ENCODE data around the gene LUZP2.

Gene LUZP2

GRCh38 chr11:24524156-24524555 lies 27.3 kb downstream of the LUZP2 start:
- Histone ChIP-seq H3K4me1 (ENCODE audit: control insufficient read depth, low read depth, low read length) (no peaks in the 10 kb centered on the region), H2BK15ac (replicated peaks; ENCODE audit: low read depth) (no peak overlapping the region), H4K5ac (ENCODE audit: low read length) (no peak overlapping the region), H3K4me2 (ENCODE audit: low read length) (no peak overlapping the region), H3K18ac (ENCODE audit: low read length) (no peak overlapping the region), H3K27me3 (ENCODE audit: insufficient read depth, low read length, poor library complexity) (no peaks in the 10 kb centered on the region), H2BK5ac (ENCODE audit: low read length) (no peak overlapping the region), H3K79me2 (ENCODE audit: control insufficient read depth, insufficient read depth, low read length) (no peaks in the 10 kb centered on the region), H3K23ac (ENCODE audit: low read length) (no peak overlapping the region), H3K36me3 (ENCODE audit: control insufficient read depth, insufficient read depth, low read length) (no peaks in the 10 kb centered on the region), H3K4me3 (ENCODE audit: low read length) (no peak overlapping the region), H3K27ac (ENCODE audit: low read depth, low read length) (no peak overlapping the region), H2BK120ac (ENCODE audit: low read depth, low read length) (no peak overlapping the region), H3K4ac (ENCODE audit: low read depth, low read length) (no peak overlapping the region), H3K9ac (ENCODE audit: low read length) (no peak overlapping the region), H2AK5ac (ENCODE audit: low read length) (no peak overlapping the region), H3K56ac (ENCODE audit: low read length) (no peak overlapping the region), H3K79me1 (ENCODE audit: low read length) (no peaks in the 10 kb centered on the region), H4K8ac (ENCODE audit: low read depth, low read length) (no peak overlapping the region)
- no peak for DNase-seq
- WGBS (ENCODE audit: extremely low coverage, insufficient coverage, low lambda C conversion rate), result no CpG with 5 or more reads among the region's 3 CpGs

DNA sequence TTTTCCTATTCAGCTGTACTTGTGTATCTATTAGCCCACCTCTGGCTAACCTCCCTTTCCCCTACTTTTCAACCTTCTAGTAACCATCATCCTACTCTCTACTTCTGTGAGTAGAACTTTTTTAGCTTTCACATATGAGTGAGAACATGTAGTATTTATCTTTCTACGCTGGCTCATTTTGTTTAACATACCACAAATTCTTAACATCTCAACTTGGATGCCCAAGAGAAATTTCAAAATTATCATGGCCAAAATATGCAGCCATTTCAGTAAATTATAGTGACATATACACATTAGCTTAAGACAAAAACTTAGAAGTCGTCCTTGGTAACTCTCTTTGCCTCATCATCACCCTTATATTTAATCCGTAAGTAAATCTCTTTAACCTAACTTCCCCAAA lies 34.7 kb downstream of the LUZP2 start:
- Histone ChIP-seq H3K4me2 (ENCODE audit: low read length) (no peak overlapping the region), H3K18ac (ENCODE audit: low read length) (no peak overlapping the region), H4K8ac (ENCODE audit: low read depth, low read length) (no peak overlapping the region), H3K4me3 (ENCODE audit: low read length) (no peak overlapping the region), H2BK15ac (replicated peaks; ENCODE audit: low read depth) (no peak overlapping the region), H2BK120ac (ENCODE audit: low read depth, low read length) (no peak overlapping the region), H2BK5ac (ENCODE audit: low read length) (no peak overlapping the region), H3K23ac (ENCODE audit: low read length) (no peak overlapping the region), H4K5ac (ENCODE audit: low read length) (no peak overlapping the region), H3K27ac (ENCODE audit: low read depth, low read length) (no peak overlapping the region), H3K4ac (ENCODE audit: low read depth, low read length) (no peak overlapping the region), H3K79me1 (ENCODE audit: low read length) (no peaks in the 10 kb centered on the region), H3K9ac (ENCODE audit: low read length) (no peak overlapping the region), H2AK5ac (ENCODE audit: low read length) (no peak overlapping the region), H3K79me2 (ENCODE audit: control insufficient read depth, insufficient read depth, low read length) (no peaks in the 10 kb centered on the region), H3K36me3 (ENCODE audit: control insufficient read depth, insufficient read depth, low read length) (no peaks in the 10 kb centered on the region), H3K56ac (ENCODE audit: low read length) (no peak overlapping the region), H3K4me1 (ENCODE audit: control insufficient read depth, low read depth, low read length) (no peaks in the 10 kb centered on the region), H3K27me3 (ENCODE audit: insufficient read depth, low read length, poor library complexity) (no peaks in the 10 kb centered on the region)
- WGBS (ENCODE audit: extremely low coverage, insufficient coverage, low lambda C conversion rate), result 100% methylated on average over 1 of the region's 3 CpGs
- no peak for DNase-seq

DNA sequence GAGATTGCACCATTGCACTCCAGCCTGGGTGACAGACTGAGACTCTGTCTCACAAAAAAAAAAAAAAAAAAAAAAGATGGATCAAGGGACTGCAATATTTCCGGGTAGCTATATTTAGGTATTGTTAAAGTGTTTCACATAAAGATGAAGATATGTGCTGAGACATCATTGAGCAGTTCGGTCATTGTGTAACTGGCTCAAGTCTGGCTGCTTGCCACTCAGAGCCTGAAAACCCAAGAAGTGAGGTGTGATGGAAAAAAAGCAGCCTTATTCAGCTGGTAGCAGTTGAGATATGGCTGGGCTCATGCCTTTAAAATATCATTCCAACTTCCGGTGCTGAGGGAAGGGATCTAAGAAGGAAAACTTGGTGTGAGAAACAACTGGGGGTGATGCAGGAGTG lies 46.9 kb downstream of the LUZP2 start:
- no peaks in the 10 kb centered on the region for H3K79me1 ChIP-seq (ENCODE audit: low read length)
- no peak overlapping the region for H3K9ac ChIP-seq (ENCODE audit: low read length)
- no peak overlapping the region for H3K4ac ChIP-seq (ENCODE audit: low read depth, low read length)
- H3K4me3 ChIP-seq (ENCODE audit: low read length), result no peak overlapping the region
- no peak for DNase-seq
- no peak overlapping the region for H3K27ac ChIP-seq (ENCODE audit: low read depth, low read length)
- no peak overlapping the region for H4K5ac ChIP-seq (ENCODE audit: low read length)
- no peaks in the 10 kb centered on the region for H3K79me2 ChIP-seq (ENCODE audit: control insufficient read depth, insufficient read depth, low read length)
- no peak overlapping the region for H3K18ac ChIP-seq (ENCODE audit: low read length)
- no peak overlapping the region for H2BK15ac ChIP-seq (replicated peaks; ENCODE audit: low read depth)
- H4K8ac ChIP-seq (ENCODE audit: low read depth, low read length), result no peak overlapping the region
- WGBS (ENCODE audit: extremely low coverage, insufficient coverage, low lambda C conversion rate), result no CpG with 5 or more reads among the region's 3 CpGs
- no peaks in the 10 kb centered on the region for H3K36me3 ChIP-seq (ENCODE audit: control insufficient read depth, insufficient read depth, low read length)
- no peak overlapping the region for H2BK120ac ChIP-seq (ENCODE audit: low read depth, low read length)
- no peaks in the 10 kb centered on the region for H3K4me1 ChIP-seq (ENCODE audit: control insufficient read depth, low read depth, low read length)
- no peaks in the 10 kb centered on the region for H3K27me3 ChIP-seq (ENCODE audit: insufficient read depth, low read length, poor library complexity)
- H2AK5ac ChIP-seq (ENCODE audit: low read length), result no peak overlapping the region
- H3K56ac ChIP-seq (ENCODE audit: low read length), result no peak overlapping the region
- H3K23ac ChIP-seq (ENCODE audit: low read length), result no peak overlapping the region
- no peak overlapping the region for H3K4me2 ChIP-seq (ENCODE audit: low read length)
- H2BK5ac ChIP-seq (ENCODE audit: low read length), result no peak overlapping the region

DNA sequence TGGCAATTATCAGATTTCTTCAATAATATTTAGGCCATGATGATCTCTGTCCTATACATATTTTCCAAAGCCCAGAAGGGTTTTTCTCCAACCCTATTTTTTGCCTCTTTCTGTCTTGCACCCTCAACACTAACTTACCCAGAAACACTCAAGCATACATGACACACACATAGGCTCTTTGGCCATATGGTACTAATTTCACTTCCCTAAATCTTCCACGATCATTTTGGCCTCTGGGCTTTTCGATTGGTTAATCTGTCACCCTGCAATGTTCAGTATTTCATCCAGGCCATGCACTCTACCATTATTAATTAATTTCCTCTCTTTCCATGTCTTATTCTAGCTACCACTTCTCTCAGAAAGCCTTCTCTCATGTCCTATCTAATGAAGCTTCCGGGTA lies 59.8 kb downstream of the LUZP2 start:
- H3K23ac ChIP-seq (ENCODE audit: low read length), result no peak overlapping the region
- WGBS (ENCODE audit: extremely low coverage, insufficient coverage, low lambda C conversion rate), result no CpG with 5 or more reads among the region's 3 CpGs
- no peaks in the 10 kb centered on the region for H3K79me1 ChIP-seq (ENCODE audit: low read length)
- DNase-seq, result no peak
- no peak overlapping the region for H4K5ac ChIP-seq (ENCODE audit: low read length)
- no peaks in the 10 kb centered on the region for H3K36me3 ChIP-seq (ENCODE audit: control insufficient read depth, insufficient read depth, low read length)
- no peak overlapping the region for H2BK5ac ChIP-seq (ENCODE audit: low read length)
- no peak overlapping the region for H3K27ac ChIP-seq (ENCODE audit: low read depth, low read length)
- H3K56ac ChIP-seq (ENCODE audit: low read length), result no peak overlapping the region
- no peaks in the 10 kb centered on the region for H3K4me1 ChIP-seq (ENCODE audit: control insufficient read depth, low read depth, low read length)
- H2BK120ac ChIP-seq (ENCODE audit: low read depth, low read length), result no peak overlapping the region
- H2AK5ac ChIP-seq (ENCODE audit: low read length), result no peak overlapping the region
- H2BK15ac ChIP-seq (replicated peaks; ENCODE audit: low read depth), result no peak overlapping the region
- H3K9ac ChIP-seq (ENCODE audit: low read length), result no peak overlapping the region
- H3K4ac ChIP-seq (ENCODE audit: low read depth, low read length), result no peak overlapping the region
- no peak overlapping the region for H3K18ac ChIP-seq (ENCODE audit: low read length)
- no peak overlapping the region for H3K4me2 ChIP-seq (ENCODE audit: low read length)
- no peak overlapping the region for H4K8ac ChIP-seq (ENCODE audit: low read depth, low read length)
- H3K27me3 ChIP-seq (ENCODE audit: insufficient read depth, low read length, poor library complexity), result no peaks in the 10 kb centered on the region
- H3K4me3 ChIP-seq (ENCODE audit: low read length), result no peak overlapping the region
- H3K79me2 ChIP-seq (ENCODE audit: control insufficient read depth, insufficient read depth, low read length), result no peaks in the 10 kb centered on the region

DNA sequence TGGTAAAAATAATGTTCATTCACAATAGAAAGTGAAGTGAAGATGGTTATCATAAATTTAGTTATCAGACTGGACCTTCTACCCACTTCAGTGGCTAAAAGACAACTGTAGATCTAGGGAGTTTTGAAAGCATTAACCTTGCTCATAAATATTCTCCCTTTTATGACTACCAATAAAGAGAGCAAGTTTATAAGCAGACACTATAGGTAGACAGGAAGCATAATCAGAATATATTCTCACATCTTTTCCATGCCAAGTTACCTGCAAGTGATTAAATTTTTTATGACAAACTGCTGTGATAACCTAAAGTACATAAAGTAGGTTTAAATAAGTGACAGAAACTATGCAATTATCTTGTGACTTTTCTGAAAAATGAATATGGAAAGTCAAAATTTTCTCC lies 62.5 kb downstream of the LUZP2 start:
- no peaks in the 10 kb centered on the region for H3K36me3 ChIP-seq (ENCODE audit: control insufficient read depth, insufficient read depth, low read length)
- no peak overlapping the region for H3K27ac ChIP-seq (ENCODE audit: low read depth, low read length)
- no peak overlapping the region for H3K23ac ChIP-seq (ENCODE audit: low read length)
- no peaks in the 10 kb centered on the region for H3K79me2 ChIP-seq (ENCODE audit: control insufficient read depth, insufficient read depth, low read length)
- H4K5ac ChIP-seq (ENCODE audit: low read length), result no peak overlapping the region
- no peak overlapping the region for H3K56ac ChIP-seq (ENCODE audit: low read length)
- H2AK5ac ChIP-seq (ENCODE audit: low read length), result no peak overlapping the region
- no peak overlapping the region for H3K18ac ChIP-seq (ENCODE audit: low read length)
- no peaks in the 10 kb centered on the region for H3K79me1 ChIP-seq (ENCODE audit: low read length)
- DNase-seq, result no peak
- no peak overlapping the region for H4K8ac ChIP-seq (ENCODE audit: low read depth, low read length)
- H3K4me1 ChIP-seq (ENCODE audit: control insufficient read depth, low read depth, low read length), result no peaks in the 10 kb centered on the region
- no peak overlapping the region for H2BK15ac ChIP-seq (replicated peaks; ENCODE audit: low read depth)
- no peak overlapping the region for H3K4ac ChIP-seq (ENCODE audit: low read depth, low read length)
- H2BK120ac ChIP-seq (ENCODE audit: low read depth, low read length), result no peak overlapping the region
- H3K4me2 ChIP-seq (ENCODE audit: low read length), result no peak overlapping the region
- no peak overlapping the region for H3K9ac ChIP-seq (ENCODE audit: low read length)
- no peaks in the 10 kb centered on the region for H3K27me3 ChIP-seq (ENCODE audit: insufficient read depth, low read length, poor library complexity)
- no peak overlapping the region for H3K4me3 ChIP-seq (ENCODE audit: low read length)
- H2BK5ac ChIP-seq (ENCODE audit: low read length), result no peak overlapping the region

DNA sequence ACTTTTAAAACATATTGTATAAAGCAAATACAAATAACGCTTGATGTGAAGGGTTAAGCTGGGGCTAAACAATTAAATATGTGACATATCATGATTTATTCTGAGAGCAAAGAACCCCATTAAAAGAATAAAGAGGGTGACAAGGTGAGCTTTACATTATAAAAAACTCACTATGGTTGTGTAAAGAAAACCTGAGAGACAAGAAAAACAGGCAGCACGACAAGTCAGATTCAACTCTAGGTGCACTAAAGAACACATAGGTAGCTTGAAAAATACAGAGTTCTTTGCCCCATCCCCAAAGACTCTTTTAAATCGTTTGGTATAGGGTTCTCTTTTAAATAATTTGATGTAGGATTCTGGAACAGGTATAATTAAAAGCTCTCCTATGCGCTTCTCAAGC lies 63.5 kb downstream of the LUZP2 start:
- H3K9ac ChIP-seq (ENCODE audit: low read length), result no peak overlapping the region
- no peak overlapping the region for H3K23ac ChIP-seq (ENCODE audit: low read length)
- DNase-seq, result no peak

More for the DNA sequence above, 63.5 kb downstream of the LUZP2 start:
- H3K27ac ChIP-seq (ENCODE audit: low read depth, low read length), result no peak overlapping the region
- H3K27me3 ChIP-seq (ENCODE audit: insufficient read depth, low read length, poor library complexity), result no peaks in the 10 kb centered on the region
- H3K36me3 ChIP-seq (ENCODE audit: control insufficient read depth, insufficient read depth, low read length), result no peaks in the 10 kb centered on the region
- no peak overlapping the region for H2BK120ac ChIP-seq (ENCODE audit: low read depth, low read length)
- H3K4ac ChIP-seq (ENCODE audit: low read depth, low read length), result no peak overlapping the region
- H3K56ac ChIP-seq (ENCODE audit: low read length), result no peak overlapping the region
- no peaks in the 10 kb centered on the region for H3K79me2 ChIP-seq (ENCODE audit: control insufficient read depth, insufficient read depth, low read length)
- H2BK15ac ChIP-seq (replicated peaks; ENCODE audit: low read depth), result no peak overlapping the region
- H2BK5ac ChIP-seq (ENCODE audit: low read length), result no peak overlapping the region
- H4K8ac ChIP-seq (ENCODE audit: low read depth, low read length), result no peak overlapping the region
- H3K79me1 ChIP-seq (ENCODE audit: low read length), result no peaks in the 10 kb centered on the region
- no CpG with 5 or more reads among the region's 4 CpGs for WGBS (ENCODE audit: extremely low coverage, insufficient coverage, low lambda C conversion rate)
- no peak overlapping the region for H2AK5ac ChIP-seq (ENCODE audit: low read length)
- H3K4me1 ChIP-seq (ENCODE audit: control insufficient read depth, low read depth, low read length), result no peaks in the 10 kb centered on the region
- H4K5ac ChIP-seq (ENCODE audit: low read length), result no peak overlapping the region
- H3K4me3 ChIP-seq (ENCODE audit: low read length), result no peak overlapping the region
- H3K18ac ChIP-seq (ENCODE audit: low read length), result no peak overlapping the region
- no peak overlapping the region for H3K4me2 ChIP-seq (ENCODE audit: low read length)

All from mesendoderm (in vitro differentiated cells).